Right cardiac atrium (tissue), 5 donors: ENCODE data around the gene XIST. TPM values are rescaled to one million over a fixed set of nuclear protein-coding genes. Genes with fewer than 3 reads are reported as not detected.
A peak's percentile ranks its signal among the peaks of the same experiment; 100 is the strongest.
"Not testable (repeated sequence)": the region's sequence is repeated elsewhere in the genome, so short reads cannot be mapped to it uniquely, and the experiment has no call there.

Experiments used
- ATAC-seq, 2 donors: fragments of 200-7000 bp; cut with Tn5 transposase; one replicate each; pipeline versions ENCODE4 v1.8.0 to v1.9.1; 2020; ENCODE audit warnings: moderate library complexity in 2 of 2, mild to moderate bottlenecking in 1 of 2
- DNase-seq, 3 donors: peaks; one replicate each; pipeline ENCODE4 v3.0.0-alpha.2; 2020
- H3K27ac ChIP-seq: one replicate; pipeline ENCODE4 v1.5.1; 2013; ENCODE audit warnings: mild to moderate bottlenecking, low read length, control low read depth, moderate library complexity
- H3K27me3 ChIP-seq: one replicate; pipeline ENCODE4 v1.6.1; 2013; ENCODE audit not compliant: control insufficient read depth, insufficient read depth
- H3K4me1 ChIP-seq: one replicate; pipeline ENCODE4 v1.6.1; 2013; ENCODE audit warnings: low read length; ENCODE audit not compliant: control insufficient read depth, insufficient read depth
- H3K4me3 ChIP-seq: one replicate; pipeline ENCODE4 v1.5.1; 2013; ENCODE audit warnings: low read length, control low read depth
- H3K9me3 ChIP-seq: one replicate; pipeline ENCODE4 v1.6.1; 2013; ENCODE audit warnings: low read length; ENCODE audit not compliant: control insufficient read depth
- WGBS: extraction: QIAGEN DNeasy Blood & Tissue Kit; methylation state at CpG from one replicate; pipeline ENCODE4 v1.1.7; 2013; 5-methylcytosine and 5-hydroxymethylcytosine counted together
- intact Hi-C, 4 donors: fragments of 100-400 bp; cut with DNase I; formaldehyde crosslinking; loops; one replicate each; pipeline versions ENCODE4 v1.11.0 to v1.14.0; 2022 to 2023
- long read RNA-seq, 4 donors: library from polyadenylated mRNA; unstranded; transcript quantifications; one replicate each; pipeline ENCODE4 v2.0.0, GENCODE V29; 2020 to 2021
- polyA plus RNA-seq: library from polyadenylated mRNA; stranded (reverse); fragments of 200-250 nt; gene quantifications from one replicate; pipeline ENCODE4 v1.2.3, GENCODE V29; 2013
- total RNA-seq, 4 donors: library from RNA; stranded (reverse); fragmentation: NEBNext Ultra II Directional; extraction: Animal tissue kit (Norgen Biotek cat#: 25700); gene quantifications; one replicate each; pipeline ENCODE4 v1.2.1, GENCODE V29; 2021
- donor health status: healthy with polysubstance abuse.
- donor health status: DM: no; HTN: yes; CAD: no.
- donor health status: DM: no; HTN: no; CAD: no.
- donor health status: DM: no; HTN: yes; CAD: no; lungs with severe emphysema.
- donor health status: DM: yes; HTN: yes; CAD: no.

XIST gene
- total RNA-seq (100 to 1,000 TPM in 2 of 4 donors, 1 to 10 TPM in 1, under 1 TPM in 1; 0.91 to 141 (median 67.6) TPM), polyA plus RNA-seq (0.29 TPM)
- long read RNA-seq, donor 1: 0 reads
- long read RNA-seq, donor 2, full-length matches to known transcripts: 1 of 2 reads
- long read RNA-seq, donor 2, partial matches to known transcripts: 0 of 2 reads
- long read RNA-seq, donor 2, other reads (novel, unspliced or antisense): 1 of 2 reads
- long read RNA-seq, donor 3, partial matches to known transcripts: 1 of 16 reads
- long read RNA-seq, donor 3, other reads (novel, unspliced or antisense): 15 of 16 reads
- long read RNA-seq, donor 4, partial matches to known transcripts: 1 of 7 reads
- long read RNA-seq, donor 4, other reads (novel, unspliced or antisense): 6 of 7 reads

GRCh38 chrX:73852467-73852866 is at the start of gene XIST:
Gene XIST, minus strand, starts transcription at chrX:73852714.
- intact Hi-C loops: loop anchor here in 1 of 4 donors (10.0 kb wide), 1 partner anchor 702 kb away; no protein-coding TSS in a partner anchor
- no peak within 1 kb of the TSS for H3K27ac ChIP-seq

GRCh38 chrX:73898315-73898714 is 45.8 kb upstream of the XIST start:
- H3K27me3 ChIP-seq, H3K9me3 ChIP-seq, H3K27ac ChIP-seq, H3K4me3 ChIP-seq, DNase-seq, intact Hi-C loops, ATAC-seq, H3K4me1 ChIP-seq: not testable (repeated sequence)
- WGBS: 94% methylated on average over 3 of the region's 3 CpGs

More at GRCh38 chrX:73852467-73852866, at the start of gene XIST:
- 91% methylated on average over 8 of the region's 8 CpGs for WGBS
- H3K4me1 ChIP-seq: no peaks in the 10 kb centered on the region
- H3K9me3 ChIP-seq: no peaks in the 10 kb centered on the region
- DNase-seq (peak in 2 of 3 donors; percentile 70 to 85), ATAC-seq (peak in 1 of 2 donors; percentile 55)
- no peaks in the 10 kb centered on the region for H3K27me3 ChIP-seq
- H3K4me3 ChIP-seq: no peak within 1 kb of the TSS

GRCh38 chrX:73892515-73893090 is 40.1 kb upstream of the XIST start:
- H3K27ac ChIP-seq, ATAC-seq, H3K4me3 ChIP-seq, DNase-seq, intact Hi-C loops, H3K4me1 ChIP-seq, H3K27me3 ChIP-seq, H3K9me3 ChIP-seq: not testable (repeated sequence)
- 81% methylated on average over 14 of the region's 14 CpGs for WGBS

- ATAC-seq, H3K4me3 ChIP-seq, H3K4me1 ChIP-seq, intact Hi-C loops, H3K27me3 ChIP-seq, H3K9me3 ChIP-seq, H3K27ac ChIP-seq: not testable (repeated sequence)
- 97% methylated on average over 24 of the region's 24 CpGs for WGBS
- peak in 1 of 3 donors; percentile 65 for DNase-seq
Measured at GRCh38 chrX:73882260-73882659, 29.7 kb upstream of the XIST start.

GRCh38 chrX:73877687-73878086 is 25.2 kb upstream of the XIST start:
- ATAC-seq (no peak), DNase-seq (no peak)
- Histone ChIP-seq H3K4me1 (no peaks in the 10 kb centered on the region), H3K4me3 (no peak overlapping the region), H3K27ac (no peak overlapping the region), H3K27me3 (no peaks in the 10 kb centered on the region), H3K9me3 (no peaks in the 10 kb centered on the region)
- intact Hi-C loops: no loop called here

GRCh38 chrX:73876911-73877310 is 24.4 kb upstream of the XIST start:
- Histone ChIP-seq H3K4me1 (no peaks in the 10 kb centered on the region), H3K27me3 (no peaks in the 10 kb centered on the region), H3K27ac (no peak overlapping the region), H3K9me3 (no peaks in the 10 kb centered on the region), H3K4me3 (no peak overlapping the region)
- DNase-seq: no peak
- ATAC-seq: no peak
- WGBS: 92% methylated on average over 2 of the region's 2 CpGs
- intact Hi-C loops: no loop called here

- no peak for DNase-seq
- no peak for ATAC-seq
- Histone ChIP-seq H3K27ac (no peak overlapping the region), H3K27me3 (no peaks in the 10 kb centered on the region), H3K4me3 (no peak overlapping the region), H3K4me1 (no peaks in the 10 kb centered on the region), H3K9me3 (no peaks in the 10 kb centered on the region)
- WGBS: 89% methylated on average over 1 of the region's 1 CpG
- intact Hi-C loops: no loop called here
Measured at GRCh38 chrX:73868916-73869315, 16.4 kb upstream of the XIST start.

- intact Hi-C loops: no loop called here
- Histone ChIP-seq H3K27me3 (no peaks in the 10 kb centered on the region), H3K27ac (no peak overlapping the region), H3K4me1 (no peaks in the 10 kb centered on the region), H3K4me3 (no peak overlapping the region), H3K9me3 (no peaks in the 10 kb centered on the region)
- DNase-seq (no peak), ATAC-seq (no peak)
- 86% methylated on average over 6 of the region's 6 CpGs for WGBS
Measured at GRCh38 chrX:73867144-73867543, 14.6 kb upstream of the XIST start.

GRCh38 chrX:73863852-73864251 is 11.3 kb upstream of the XIST start:
- Histone ChIP-seq H3K4me1 (no peaks in the 10 kb centered on the region), H3K27me3 (no peaks in the 10 kb centered on the region), H3K27ac (no peak overlapping the region), H3K9me3 (no peaks in the 10 kb centered on the region), H3K4me3 (no peak overlapping the region)
- ATAC-seq (no peak), DNase-seq (no peak)
- 95% methylated on average over 3 of the region's 3 CpGs for WGBS
- intact Hi-C loops: no loop called here

GRCh38 chrX:73863268-73863667 is 10.8 kb upstream of the XIST start:
- no peak overlapping the region for H3K27ac ChIP-seq
- intact Hi-C loops: no loop called here
- H3K4me3 ChIP-seq: no peak overlapping the region
- H3K9me3 ChIP-seq: no peaks in the 10 kb centered on the region
- no peaks in the 10 kb centered on the region for H3K4me1 ChIP-seq
- H3K27me3 ChIP-seq: no peaks in the 10 kb centered on the region
- DNase-seq (no peak), ATAC-seq (no peak)

GRCh38 chrX:73859622-73860021 is 7.1 kb upstream of the XIST start:
- Histone ChIP-seq H3K4me1 (no peaks in the 10 kb centered on the region), H3K27me3 (no peaks in the 10 kb centered on the region), H3K27ac (no peak overlapping the region), H3K4me3 (no peak overlapping the region), H3K9me3 (no peaks in the 10 kb centered on the region)
- DNase-seq: no peak
- intact Hi-C loops: loop anchor here in 3 of 4 donors (5.0 to 10.0 kb wide), 4 partner anchors 158 to 695 kb away; no protein-coding TSS in a partner anchor
- ATAC-seq: no peak
- 90% methylated on average over 1 of the region's 1 CpG for WGBS
